Measurements from ENCODE around the gene COL9A1.

Gene COL9A1

DNA sequence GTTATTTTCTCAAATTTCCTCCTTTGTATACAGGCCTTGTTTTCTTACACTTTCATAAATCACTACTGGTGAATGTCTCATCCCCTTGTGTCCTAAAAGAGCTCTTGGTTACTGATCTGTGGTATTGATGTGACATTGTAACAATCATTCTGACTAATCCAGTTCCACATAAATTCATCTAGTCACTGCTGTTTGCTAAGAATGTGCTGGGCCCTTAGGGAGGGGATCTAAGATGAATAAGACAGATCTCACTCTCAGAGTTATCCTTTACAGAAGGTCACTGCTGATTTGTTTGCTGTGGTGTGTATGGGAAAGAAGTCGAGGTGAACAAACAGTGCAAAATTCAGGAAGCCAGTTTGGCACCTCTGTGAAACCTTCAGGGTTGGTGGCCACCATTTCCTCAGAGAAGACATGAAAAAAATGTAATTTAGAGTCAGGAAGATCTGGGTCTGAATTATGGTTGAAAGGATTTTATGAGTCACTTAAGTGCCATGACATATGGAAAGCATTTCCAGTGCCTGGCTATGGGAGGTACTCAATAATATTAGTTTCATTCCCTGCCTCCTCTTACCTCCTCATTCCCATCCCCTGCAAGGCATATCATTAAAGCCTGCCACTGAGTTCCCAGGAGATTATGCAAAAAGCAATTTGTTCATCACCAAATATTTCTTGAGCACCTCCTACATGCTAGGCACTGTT lies 121.8 kb downstream of the COL9A1 start:
- H3K79me2 ChIP-seq (ENCODE audit: control insufficient read depth, low read length): no peaks in the 10 kb centered on the region
- H3K27me3 ChIP-seq (ENCODE audit: control insufficient read depth, low read length): no peaks in the 10 kb centered on the region
- no peak for TF ChIP-seq EZH2phosphoT487 (IDR thresholded peaks at IDR 0.05; ENCODE audit: borderline replicate concordance, low read length)
- no peak for TF ChIP-seq CTCF (IDR thresholded peaks at IDR 0.05; ENCODE audit: low read depth, low read length, poor library complexity, severe bottlenecking)
- H3K36me3 ChIP-seq (ENCODE audit: control insufficient read depth, low read length): no peaks in the 10 kb centered on the region
- no peak overlapping the region for H3K4me2 ChIP-seq (ENCODE audit: low read length)
- H3K9me3 ChIP-seq (ENCODE audit: control insufficient read depth, insufficient read depth, low read length): no peaks in the 10 kb centered on the region
- H3K4me1 ChIP-seq (ENCODE audit: control insufficient read depth, low read length): no peaks in the 10 kb centered on the region
- H4K20me1 ChIP-seq (ENCODE audit: control insufficient read depth, insufficient read depth, low read depth, low read length): no peaks in the 10 kb centered on the region
- H3K9me2 ChIP-seq (replicated peaks; ENCODE audit: control insufficient read depth, low read length): no peaks in the 10 kb centered on the region
- no peak overlapping the region for H3K27ac ChIP-seq (ENCODE audit: low read depth, low read length)
- H3F3A ChIP-seq (ENCODE audit: control insufficient read depth, insufficient read depth): no peaks in the 10 kb centered on the region
- H3K4me3 ChIP-seq (ENCODE audit: low read length): no peak overlapping the region

DNA sequence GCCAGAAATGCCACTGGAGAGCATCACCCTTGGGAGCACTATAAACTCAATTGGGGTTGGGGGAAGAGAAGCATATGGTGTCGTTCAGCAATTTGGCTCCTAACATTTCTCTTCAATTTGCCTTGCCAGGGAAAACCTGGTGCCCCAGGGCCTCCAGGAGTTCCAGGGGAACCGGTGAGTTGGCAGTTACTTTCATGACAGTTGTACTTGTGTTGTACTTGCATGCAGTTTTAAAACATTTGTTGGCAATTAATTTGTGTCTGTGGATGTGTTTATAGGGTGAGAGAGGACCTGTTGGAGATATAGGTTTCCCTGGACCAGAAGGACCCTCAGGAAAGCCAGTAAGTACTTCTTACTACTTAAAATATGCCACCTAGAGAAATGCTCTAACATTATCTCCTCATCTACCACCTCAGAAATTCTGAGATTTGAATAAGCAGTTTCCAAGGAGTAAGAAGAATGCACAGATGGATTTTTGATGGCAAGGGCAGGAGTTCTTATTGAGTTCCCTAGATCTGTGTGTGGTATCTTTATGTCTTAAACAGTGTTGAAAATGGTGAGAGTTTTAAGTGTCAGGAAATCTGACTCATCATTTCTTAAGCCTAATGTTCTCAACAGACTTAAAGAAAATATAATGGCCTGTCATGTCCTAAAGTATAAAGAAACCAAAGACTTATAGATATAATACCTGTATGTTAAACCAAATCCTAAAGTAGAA lies 122.5 kb downstream of the COL9A1 start:
- Histone ChIP-seq H3K9me2 (replicated peaks; ENCODE audit: control insufficient read depth, low read length) (no peaks in the 10 kb centered on the region), H3K36me3 (ENCODE audit: control insufficient read depth, low read length) (no peaks in the 10 kb centered on the region), H3F3A (ENCODE audit: control insufficient read depth, insufficient read depth) (no peaks in the 10 kb centered on the region), H3K9me3 (ENCODE audit: control insufficient read depth, insufficient read depth, low read length) (no peaks in the 10 kb centered on the region), H4K20me1 (ENCODE audit: control insufficient read depth, insufficient read depth, low read depth, low read length) (no peaks in the 10 kb centered on the region), H3K27ac (ENCODE audit: low read depth, low read length) (no peak overlapping the region), H3K79me2 (ENCODE audit: control insufficient read depth, low read length) (no peaks in the 10 kb centered on the region), H3K4me1 (ENCODE audit: control insufficient read depth, low read length) (no peaks in the 10 kb centered on the region), H3K27me3 (ENCODE audit: control insufficient read depth, low read length) (no peaks in the 10 kb centered on the region), H3K4me3 (ENCODE audit: low read length) (no peak overlapping the region), H3K4me2 (ENCODE audit: low read length) (no peak overlapping the region)
- no peak for TF ChIP-seq CTCF (IDR thresholded peaks at IDR 0.05; ENCODE audit: low read depth, low read length, poor library complexity, severe bottlenecking)
- no peak for TF ChIP-seq EZH2phosphoT487 (IDR thresholded peaks at IDR 0.05; ENCODE audit: borderline replicate concordance, low read length)

DNA sequence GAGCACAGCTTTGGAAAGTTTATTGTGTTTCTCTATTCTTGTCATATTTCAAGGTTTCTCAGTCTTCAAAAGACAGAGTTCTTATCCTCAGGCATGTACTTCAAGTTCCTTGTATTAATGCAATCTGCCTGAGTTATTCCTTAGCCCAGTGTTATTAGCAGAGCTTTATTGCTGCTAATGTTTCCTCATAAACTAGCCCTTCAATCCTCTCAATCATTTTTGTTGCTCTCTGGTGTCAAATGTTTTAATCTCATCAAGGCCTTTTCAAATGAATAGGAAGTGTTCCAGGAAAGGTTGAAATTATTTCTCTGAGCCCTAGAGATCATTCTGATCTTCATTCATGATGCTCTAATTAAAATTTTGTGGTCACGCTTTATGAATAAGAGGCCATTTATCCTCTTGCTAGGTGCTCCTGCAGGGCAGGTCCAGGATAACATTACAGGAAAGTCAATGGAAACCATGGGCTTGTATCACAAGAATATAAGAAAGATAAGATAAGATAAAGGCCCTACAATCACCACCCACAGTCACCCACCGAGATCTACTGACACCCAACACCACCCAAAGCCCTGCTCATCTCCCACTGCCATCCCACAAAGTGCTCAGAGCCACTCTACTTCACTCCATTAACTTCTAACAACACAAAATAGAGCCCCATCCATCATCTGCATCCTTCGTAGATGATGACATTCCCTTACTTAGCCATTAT lies 125.9 kb downstream of the COL9A1 start:
- Histone ChIP-seq H3F3A (ENCODE audit: control insufficient read depth, insufficient read depth) (no peaks in the 10 kb centered on the region), H3K27me3 (ENCODE audit: control insufficient read depth, low read length) (no peaks in the 10 kb centered on the region; the same call in 1 of the 2 replicates), H3K9me3 (ENCODE audit: control insufficient read depth, insufficient read depth, low read length) (no peaks in the 10 kb centered on the region), H3K9me2 (replicated peaks; ENCODE audit: control insufficient read depth, low read length) (no peaks in the 10 kb centered on the region), H3K79me2 (ENCODE audit: control insufficient read depth, low read length) (no peaks in the 10 kb centered on the region), H3K27ac (ENCODE audit: low read depth, low read length) (no peak overlapping the region), H3K4me2 (ENCODE audit: low read length) (no peak overlapping the region), H3K4me1 (ENCODE audit: control insufficient read depth, low read length) (no peaks in the 10 kb centered on the region), H3K4me3 (ENCODE audit: low read length) (no peak overlapping the region), H3K36me3 (ENCODE audit: control insufficient read depth, low read length) (no peaks in the 10 kb centered on the region), H4K20me1 (ENCODE audit: control insufficient read depth, insufficient read depth, low read depth, low read length) (no peaks in the 10 kb centered on the region)
- TF ChIP-seq CTCF (IDR thresholded peaks at IDR 0.05; ENCODE audit: low read depth, low read length, poor library complexity, severe bottlenecking) (no peak), EZH2phosphoT487 (IDR thresholded peaks at IDR 0.05; ENCODE audit: borderline replicate concordance, low read length) (no peak)
